ACC112 (cell line): Measurements from ENCODE around the gene LPIN1.
A peak's percentile ranks its signal among the peaks of the same experiment; 100 is the strongest.

ENCODE experiments used
- H2AFZ ChIP-seq: fragments of 200-600 bp; sonication (generic); one replicate; pipeline ENCODE4 v1.6.0; 2017; ENCODE audit warnings: antibody characterized with exemption, low read length; ENCODE audit not compliant: unreplicated experiment
- H3K27ac ChIP-seq: fragments of 200-600 bp; sonication (generic); 2 replicates; pipeline ENCODE4 v1.5.1; 2014; ENCODE audit warnings: low read depth, mild to moderate bottlenecking, antibody characterized with exemption, low read length, moderate library complexity
- H3K27me3 ChIP-seq: fragments of 200-600 bp; sonication (generic); 2 replicates; pipeline ENCODE4 v1.6.1; 2014; ENCODE audit warnings: mild to moderate bottlenecking, antibody characterized with exemption, low read length, moderate library complexity, mixed read lengths; ENCODE audit not compliant: insufficient read depth
- H3K36me3 ChIP-seq: fragments of 200-600 bp; sonication (generic); 2 replicates; pipeline ENCODE4 v1.6.1; 2016; ENCODE audit warnings: mild to moderate bottlenecking, antibody characterized with exemption, low read length, moderate library complexity, mixed read lengths; ENCODE audit not compliant: insufficient read depth
- H3K4me1 ChIP-seq: fragments of 200-600 bp; sonication (generic); one replicate; pipeline ENCODE4 v1.6.1; 2016; ENCODE audit warnings: low read length, mixed read lengths; ENCODE audit not compliant: insufficient read depth, unreplicated experiment, control insufficient read depth
- H3K4me3 ChIP-seq: fragments of 200-600 bp; sonication (generic); 2 replicates; pipeline ENCODE4 v1.5.1; 2014; ENCODE audit warnings: mild to moderate bottlenecking, low read depth, low read length
- H3K79me2 ChIP-seq: fragments of 200-600 bp; sonication (generic); one replicate; pipeline ENCODE4 v1.6.0; 2016; ENCODE audit warnings: low read length; ENCODE audit not compliant: control insufficient read depth, unreplicated experiment, insufficient read depth

Gene LPIN1

GRCh38 chr2:11716689-11717321 lies 29.6 kb upstream of the LPIN1 start:
- Histone ChIP-seq H3K27ac (no peak overlapping the region), H3K4me1 (peaks cover 10% of the 10 kb centered on the region), H3K36me3 (no peaks in the 10 kb centered on the region), H3K79me2 (no peaks in the 10 kb centered on the region), H3K27me3 (peaks cover 9% of the 10 kb centered on the region), H2AFZ (peak overlapping the region; percentile 40), H3K4me3 (no peak overlapping the region)

GRCh38 chr2:11717623-11718022 lies 28.8 kb upstream of the LPIN1 start:
- no peaks in the 10 kb centered on the region for H3K36me3 ChIP-seq
- no peak overlapping the region for H3K4me3 ChIP-seq
- peaks cover 10% of the 10 kb centered on the region for H3K4me1 ChIP-seq
- H3K79me2 ChIP-seq, result no peaks in the 10 kb centered on the region
- peaks cover 15% of the 10 kb centered on the region for H3K27me3 ChIP-seq
- H3K27ac ChIP-seq, result no peak overlapping the region
- no peak overlapping the region for H2AFZ ChIP-seq

- Histone ChIP-seq H3K27ac (no peak overlapping the region), H3K36me3 (no peaks in the 10 kb centered on the region), H3K79me2 (no peaks in the 10 kb centered on the region), H3K4me1 (peaks cover 10% of the 10 kb centered on the region), H3K27me3 (peaks cover 22% of the 10 kb centered on the region), H2AFZ (no peak overlapping the region), H3K4me3 (no peak overlapping the region)
Observed at GRCh38 chr2:11718606-11719005, 27.8 kb upstream of the LPIN1 start.

DNA sequence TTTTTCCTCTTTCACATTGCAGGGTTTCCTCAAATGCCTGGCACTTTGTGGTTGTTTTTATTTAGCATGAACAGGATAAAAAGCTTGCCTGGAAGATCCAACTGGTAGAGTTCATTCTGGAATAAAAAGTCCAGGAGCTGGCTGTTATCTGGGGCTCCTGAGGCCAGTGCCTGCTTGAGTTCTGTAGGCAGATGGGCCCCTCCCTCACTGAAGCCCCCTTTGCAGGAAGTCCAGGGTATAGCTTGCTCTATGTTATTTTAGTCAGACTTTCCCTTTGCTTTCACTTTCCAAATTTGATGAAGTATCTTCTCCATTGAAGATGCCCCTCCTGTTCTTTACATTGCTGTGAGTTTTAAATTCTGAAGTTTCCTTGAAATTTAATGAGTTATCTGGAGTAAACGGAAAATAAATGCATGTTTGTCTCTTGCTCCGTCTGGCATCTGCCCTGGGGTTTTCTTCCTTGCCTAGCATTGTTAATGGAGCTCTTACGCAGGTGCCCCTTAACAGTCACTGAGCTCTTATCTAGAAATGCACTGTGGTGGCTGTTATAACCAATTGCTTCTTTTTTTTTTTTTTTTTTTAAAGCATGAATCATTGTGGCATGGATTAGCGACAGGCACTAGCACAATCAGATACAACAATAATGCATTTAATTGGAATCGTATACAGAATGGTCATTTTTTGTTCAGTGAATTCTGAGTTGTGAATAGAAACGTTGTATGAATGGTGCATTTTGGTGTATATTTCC lies 27.0 kb upstream of the LPIN1 start:
- Histone ChIP-seq H3K4me3 (no peak overlapping the region), H3K36me3 (no peaks in the 10 kb centered on the region), H3K27me3 (peaks cover 29% of the 10 kb centered on the region), H3K79me2 (no peaks in the 10 kb centered on the region), H2AFZ (no peak overlapping the region), H3K27ac (no peak overlapping the region), H3K4me1 (peaks cover 10% of the 10 kb centered on the region)

GRCh38 chr2:11720752-11721151 lies 25.7 kb upstream of the LPIN1 start:
- no peaks in the 10 kb centered on the region for H3K79me2 ChIP-seq
- H3K27ac ChIP-seq, result no peak overlapping the region
- peaks cover 33% of the 10 kb centered on the region for H3K27me3 ChIP-seq
- H3K4me3 ChIP-seq, result no peak overlapping the region
- H2AFZ ChIP-seq, result no peak overlapping the region
- H3K4me1 ChIP-seq, result peaks cover 10% of the 10 kb centered on the region
- no peaks in the 10 kb centered on the region for H3K36me3 ChIP-seq

DNA sequence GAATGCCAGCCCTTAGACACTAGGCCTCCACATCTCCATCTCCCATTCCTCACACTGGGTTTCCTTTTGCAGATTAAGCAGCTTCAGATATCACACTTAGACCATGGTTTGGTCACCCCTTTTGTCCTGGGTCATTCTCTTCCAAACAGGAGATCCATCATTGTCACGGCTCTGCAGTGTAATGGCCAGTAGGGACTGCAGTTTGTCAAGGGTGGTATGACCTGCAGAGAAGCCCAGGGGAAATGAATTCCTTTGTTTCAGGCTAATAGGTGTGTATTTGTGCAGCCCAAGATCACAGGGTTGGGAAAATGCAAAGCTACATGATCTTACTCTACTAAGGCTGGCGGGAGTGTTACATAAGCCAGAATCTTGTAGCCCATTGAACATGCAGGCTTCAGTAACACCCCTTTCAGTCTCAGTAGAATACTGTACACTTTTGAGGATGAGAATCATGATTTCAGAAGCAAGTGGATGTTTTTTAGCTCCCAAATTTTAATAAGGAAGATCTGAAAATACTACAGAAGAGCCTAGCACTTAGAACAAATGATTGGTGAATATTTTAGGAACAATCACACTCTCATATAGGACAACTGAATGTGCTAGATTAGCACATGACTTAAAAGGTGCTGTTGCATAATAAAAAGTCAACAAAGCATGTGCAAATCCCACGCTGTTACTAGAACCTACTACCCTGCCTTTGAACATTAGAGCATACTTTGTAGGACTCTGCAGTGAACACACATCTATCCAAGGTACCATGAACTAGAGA lies 24.0 kb upstream of the LPIN1 start:
- H2AFZ ChIP-seq, result no peak overlapping the region
- H3K27ac ChIP-seq, result no peak overlapping the region
- H3K79me2 ChIP-seq, result no peaks in the 10 kb centered on the region
- peaks cover 48% of the 10 kb centered on the region for H3K27me3 ChIP-seq
- H3K4me1 ChIP-seq, result no peaks in the 10 kb centered on the region
- H3K36me3 ChIP-seq, result no peaks in the 10 kb centered on the region
- H3K4me3 ChIP-seq, result no peak overlapping the region

DNA sequence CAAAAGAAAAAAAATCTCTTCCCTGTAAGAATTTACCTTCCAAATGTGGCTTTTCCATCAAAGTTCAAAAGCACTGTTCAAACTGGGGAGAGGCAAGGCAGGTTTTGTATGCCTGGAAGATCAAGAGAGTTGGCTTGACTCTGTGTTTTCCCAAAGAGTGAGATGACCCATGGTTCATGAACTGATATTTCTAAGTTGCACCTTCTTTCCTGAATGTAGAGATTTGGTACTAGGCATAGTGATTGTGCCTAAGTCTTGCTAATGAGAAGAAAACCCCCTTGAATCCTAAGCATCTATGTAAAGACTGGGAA lies 23.4 kb upstream of the LPIN1 start:
- Histone ChIP-seq H3K27ac (no peak overlapping the region), H3K4me1 (no peaks in the 10 kb centered on the region), H3K4me3 (no peak overlapping the region), H3K27me3 (peaks cover 54% of the 10 kb centered on the region), H3K36me3 (no peaks in the 10 kb centered on the region), H3K79me2 (no peaks in the 10 kb centered on the region), H2AFZ (no peak overlapping the region)

DNA sequence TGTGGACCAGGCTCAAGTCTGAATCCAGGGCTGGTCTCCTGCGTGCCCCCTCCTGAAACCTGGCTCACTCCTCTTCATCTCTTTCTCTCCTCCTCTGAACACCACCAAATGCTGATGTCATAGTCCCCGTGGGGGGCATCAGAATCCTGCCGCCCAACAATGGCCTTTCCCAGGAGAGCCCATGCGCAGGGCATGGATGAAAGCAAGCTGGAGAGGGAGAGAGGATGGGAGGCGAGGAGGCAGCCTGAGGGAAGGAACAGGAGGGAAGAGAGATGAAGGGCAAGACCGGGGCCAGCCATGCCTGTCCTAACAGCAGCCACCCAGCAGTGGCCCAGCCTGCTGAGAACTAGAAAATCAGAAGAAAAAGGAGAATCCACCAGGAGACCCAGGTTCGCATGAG lies 22.3 kb upstream of the LPIN1 start:
- Histone ChIP-seq H2AFZ (no peak overlapping the region), H3K4me1 (no peaks in the 10 kb centered on the region), H3K27me3 (peaks cover 58% of the 10 kb centered on the region), H3K79me2 (no peaks in the 10 kb centered on the region), H3K4me3 (no peak overlapping the region), H3K36me3 (no peaks in the 10 kb centered on the region), H3K27ac (no peak overlapping the region)

- Histone ChIP-seq H3K79me2 (no peaks in the 10 kb centered on the region), H3K36me3 (no peaks in the 10 kb centered on the region), H3K4me1 (no peaks in the 10 kb centered on the region), H3K27ac (no peak overlapping the region), H3K27me3 (peaks cover 52% of the 10 kb centered on the region), H2AFZ (no peak overlapping the region), H3K4me3 (no peak overlapping the region)
Observed at GRCh38 chr2:11726384-11726783, 20.0 kb upstream of the LPIN1 start.

DNA sequence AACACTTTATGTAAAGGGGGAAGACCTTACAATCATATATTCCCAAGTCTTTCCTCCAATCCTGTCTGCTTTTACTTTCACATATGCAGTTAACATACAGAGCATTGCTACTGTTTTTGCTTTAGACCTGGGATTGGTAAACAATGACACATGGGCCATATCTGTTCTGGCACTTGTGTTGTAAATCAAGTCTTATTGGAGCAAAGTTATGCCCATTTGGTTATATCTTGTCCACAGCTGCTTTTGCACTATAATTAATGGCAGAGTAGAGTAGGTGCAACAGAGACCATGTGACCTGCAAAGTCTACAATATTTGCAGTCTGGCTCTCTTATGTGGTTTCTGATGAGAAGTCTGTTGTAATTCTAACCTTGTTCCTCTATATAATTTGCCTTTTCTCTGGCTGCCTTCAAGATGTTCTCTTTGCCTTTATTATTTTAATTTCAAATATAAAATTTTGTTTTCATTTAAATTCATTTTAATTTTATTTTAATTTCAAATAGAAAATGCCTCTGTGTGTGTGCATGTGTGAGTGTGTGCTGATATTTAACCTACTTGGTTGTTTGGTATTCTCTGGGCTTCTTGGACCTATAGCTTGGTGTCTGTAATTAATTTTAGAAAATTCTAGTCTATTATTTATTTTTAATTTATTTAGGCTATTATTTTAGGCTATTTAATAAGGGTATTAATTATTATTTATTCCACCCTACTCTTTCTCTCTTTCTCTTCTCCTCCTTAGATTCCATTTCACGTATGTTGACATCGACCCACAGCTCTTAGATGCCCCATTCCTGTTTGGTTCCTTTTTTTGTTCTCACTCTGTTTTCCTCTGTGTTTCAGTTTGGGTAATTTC lies 16.8 kb upstream of the LPIN1 start:
- no peaks in the 10 kb centered on the region for H3K79me2 ChIP-seq
- no peak overlapping the region for H3K4me3 ChIP-seq
- no peaks in the 10 kb centered on the region for H3K4me1 ChIP-seq

More for the DNA sequence above, 16.8 kb upstream of the LPIN1 start:
- Histone ChIP-seq H2AFZ (no peak overlapping the region), H3K36me3 (no peaks in the 10 kb centered on the region), H3K27me3 (peaks cover 33% of the 10 kb centered on the region), H3K27ac (no peak overlapping the region)
